Neuronal stem cell (in vitro differentiated cells): ENCODE results near the gene CA5A.
"Not testable (repeated sequence)": the region's sequence is repeated elsewhere in the genome, so short reads cannot be mapped to it uniquely, and the experiment has no call there.

ENCODE experiments used
- DNase-seq: peaks from one replicate; pipeline ENCODE4 v3.0.0-alpha.2; 2013; ENCODE audit warnings: low spot score
- H2AFZ ChIP-seq: one replicate; pipeline ENCODE4 v1.6.1; 2013; ENCODE audit warnings: mild to moderate bottlenecking, low read length, inconsistent platforms
- H2AK5ac ChIP-seq: 2 replicates; pipeline ENCODE4 v1.6.1; 2013; ENCODE audit warnings: low read depth, mild to moderate bottlenecking, inconsistent platforms, low read length, moderate library complexity, mixed read lengths
- H2BK120ac ChIP-seq: 2 replicates; pipeline ENCODE4 v1.6.1; 2013; ENCODE audit warnings: low read depth, mild to moderate bottlenecking, inconsistent platforms, low read length, moderate library complexity, mixed read lengths
- H2BK12ac ChIP-seq: one replicate; pipeline ENCODE4 v1.6.1; 2013; ENCODE audit warnings: low read length, inconsistent platforms
- H2BK15ac ChIP-seq: 2 replicates; pipeline ENCODE4 v1.6.1; 2013; ENCODE audit warnings: mild to moderate bottlenecking, low read length, inconsistent platforms, mixed read lengths
- H2BK5ac ChIP-seq: one replicate; pipeline ENCODE4 v1.6.1; 2013; ENCODE audit warnings: inconsistent platforms, mild to moderate bottlenecking, low read length, moderate library complexity
- H3K14ac ChIP-seq: one replicate; pipeline ENCODE4 v1.6.1; 2013; ENCODE audit warnings: low read length, inconsistent platforms
- H3K18ac ChIP-seq: 2 replicates; pipeline ENCODE4 v1.6.1; 2013; ENCODE audit warnings: low read length, inconsistent platforms
- H3K23ac ChIP-seq: 2 replicates; pipeline ENCODE4 v1.6.1; 2013; ENCODE audit warnings: low read depth, mild to moderate bottlenecking, mixed read lengths, low read length, inconsistent platforms; ENCODE audit not compliant: poor library complexity
- H3K27ac ChIP-seq: replicated peaks from 3 replicates; pipeline ENCODE4 v1.5.1; 2013; ENCODE audit warnings: low read length, inconsistent platforms
- H3K27me3 ChIP-seq, 3 experiments: 2 replicates each; pipeline ENCODE4 v1.6.1; 2013; ENCODE audit warnings: low read length in 3 of 3, mild to moderate bottlenecking in 2 of 3, inconsistent platforms in 1 of 3, low read depth in 1 of 3, mixed read lengths in 1 of 3, moderate library complexity in 1 of 3; ENCODE audit not compliant: control insufficient read depth in 3 of 3, insufficient read depth in 3 of 3
- H3K36me3 ChIP-seq, 2 donors: replicated peaks in 1 of 2; 2 replicates each; pipeline ENCODE4 v1.6.1; 2013; ENCODE audit warnings: low read length in 2 of 2; ENCODE audit not compliant: control insufficient read depth in 2 of 2, insufficient read depth in 2 of 2
- H3K4ac ChIP-seq: 2 replicates; pipeline ENCODE4 v1.6.1; 2013; ENCODE audit warnings: inconsistent platforms, mild to moderate bottlenecking, low read length, moderate library complexity
- H3K4me1 ChIP-seq, 2 donors: 1 replicate in 1 of 2; 2 replicates in 1 of 2; pipeline ENCODE4 v1.6.1; 2013; ENCODE audit warnings: low read length in 2 of 2, low read depth in 1 of 2; ENCODE audit not compliant: control insufficient read depth in 2 of 2, insufficient read depth in 1 of 2
- H3K4me2 ChIP-seq: one replicate; pipeline ENCODE4 v1.6.1; 2013; ENCODE audit warnings: mild to moderate bottlenecking, low read length, inconsistent platforms; ENCODE audit not compliant: insufficient read depth, poor library complexity, severe bottlenecking
- H3K4me3 ChIP-seq, 2 donors: 2 replicates each; pipeline ENCODE4 v1.5.1; 2013; ENCODE audit warnings: low read length in 2 of 2, mild to moderate bottlenecking in 2 of 2, inconsistent platforms in 1 of 2, moderate library complexity in 1 of 2
- H3K79me1 ChIP-seq: one replicate; pipeline ENCODE4 v1.6.1; 2013; ENCODE audit warnings: low read depth, mild to moderate bottlenecking, inconsistent platforms, low read length, moderate library complexity
- H3K9ac ChIP-seq: one replicate; pipeline ENCODE4 v1.6.1; 2013; ENCODE audit warnings: mild to moderate bottlenecking, low read depth, low read length, inconsistent platforms; ENCODE audit not compliant: poor library complexity
- H3K9me3 ChIP-seq, 2 donors: replicated peaks in 1 of 2; 2 replicates each; pipeline versions ENCODE3 to v1.6.1; 2013; ENCODE audit warnings: low read length in 2 of 2, mild to moderate bottlenecking in 2 of 2, inconsistent platforms in 1 of 2, low read depth in 1 of 2, mixed read lengths in 1 of 2, moderate library complexity in 1 of 2; ENCODE audit not compliant: control insufficient read depth in 2 of 2, insufficient read depth in 1 of 2
- H4K8ac ChIP-seq: one replicate; pipeline ENCODE4 v1.6.1; 2013; ENCODE audit warnings: low read depth, mild to moderate bottlenecking, inconsistent platforms, low read length, moderate library complexity
- H4K91ac ChIP-seq: one replicate; pipeline ENCODE4 v1.6.1; 2013; ENCODE audit warnings: low read length, low read depth, mild to moderate bottlenecking, inconsistent platforms; ENCODE audit not compliant: poor library complexity
- WGBS, 2 donors: extraction: QIAGEN DNeasy Blood & Tissue Kit; methylation state at CpG; one replicate each; pipeline ENCODE4 v1.1.7; 2013; ENCODE audit warnings: missing lambda C conversion rate in 2 of 2, mixed read lengths in 1 of 2; ENCODE audit not compliant: insufficient read length in 2 of 2, insufficient replicate concordance in 1 of 2; ENCODE audit errors: extremely low coverage in 2 of 2; 5-methylcytosine and 5-hydroxymethylcytosine counted together

The CA5A gene

GRCh38 chr16:87897521-87898505 lies 38.5 kb downstream of the CA5A start:
- peak overlapping the region; percentile 17 for H3K18ac ChIP-seq
- no peak overlapping the region for H2AK5ac ChIP-seq
- no peak overlapping the region for H3K4me3 ChIP-seq
- no peaks in the 10 kb centered on the region for H3K4me1 ChIP-seq
- H2AFZ ChIP-seq: no peak overlapping the region
- WGBS, 2 donors: no CpG with 5 or more reads among the region's 20 CpGs
- no peak overlapping the region for H4K8ac ChIP-seq
- H4K91ac ChIP-seq: no peak overlapping the region
- no peak overlapping the region for H2BK12ac ChIP-seq
- H3K9ac ChIP-seq: no peak overlapping the region
- peaks cover 0 to 6% (median 0%) of the 10 kb centered on the region in 3 experiments for H3K27me3 ChIP-seq
- H3K14ac ChIP-seq: peak overlapping the region; percentile 21
- H3K4me2 ChIP-seq: no peak overlapping the region
- H3K27ac ChIP-seq: no peak overlapping the region
- no peak overlapping the region for H3K4ac ChIP-seq
- H2BK120ac ChIP-seq: no peak overlapping the region
- no peak overlapping the region for H2BK15ac ChIP-seq
- no peaks in the 10 kb centered on the region for H3K79me1 ChIP-seq
- DNase-seq: no peak
- H3K9me3 ChIP-seq: no peaks in the 10 kb centered on the region
- no peak overlapping the region for H2BK5ac ChIP-seq
- H3K36me3 ChIP-seq: no peaks in the 10 kb centered on the region
- no peak overlapping the region for H3K23ac ChIP-seq

DNA sequence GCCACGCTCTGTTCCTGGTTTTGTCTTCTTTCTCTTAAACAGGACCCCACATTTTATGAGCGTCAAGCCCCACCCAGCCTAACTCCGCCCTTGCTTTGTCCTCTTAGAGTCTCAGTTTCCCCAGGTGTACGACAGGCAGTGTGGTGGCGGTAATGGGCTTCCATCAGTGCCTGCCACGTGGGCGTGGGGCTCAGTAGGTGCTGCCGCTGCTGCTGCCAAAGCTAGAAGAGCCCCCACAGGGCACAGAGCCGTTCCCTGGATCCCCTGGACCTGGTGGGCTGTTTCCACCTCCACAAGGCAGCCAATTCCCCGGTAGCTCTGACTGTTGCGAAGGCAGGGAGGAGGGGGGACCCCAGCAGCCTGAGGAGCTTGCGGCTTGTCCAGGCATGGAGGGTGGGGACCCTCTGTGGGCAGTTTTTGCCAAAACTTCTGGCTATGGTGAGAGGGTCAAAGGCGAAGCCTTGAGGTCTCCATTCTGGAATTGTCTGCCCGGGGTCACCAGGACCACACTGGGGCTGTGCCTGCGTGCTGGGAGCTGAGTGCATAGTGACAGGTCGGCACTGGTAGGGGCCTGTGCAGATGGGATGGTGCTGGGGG lies 39.3 kb downstream of the CA5A start:
- not testable (repeated sequence) for H3K36me3 ChIP-seq, H2BK120ac ChIP-seq, H3K9ac ChIP-seq, H4K91ac ChIP-seq, H3K9me3 ChIP-seq, H3K4me3 ChIP-seq, H2BK15ac ChIP-seq, H3K79me1 ChIP-seq, H2BK5ac ChIP-seq, H3K4me1 ChIP-seq, H3K23ac ChIP-seq, H3K27me3 ChIP-seq, H3K18ac ChIP-seq, H3K4ac ChIP-seq, H4K8ac ChIP-seq, DNase-seq, H3K27ac ChIP-seq, H2AK5ac ChIP-seq, H3K4me2 ChIP-seq, H2AFZ ChIP-seq, H2BK12ac ChIP-seq
- H3K14ac ChIP-seq: peak overlapping the region; percentile 56
- no CpG with 5 or more reads among the region's 16 CpGs for WGBS, 2 donors

DNA sequence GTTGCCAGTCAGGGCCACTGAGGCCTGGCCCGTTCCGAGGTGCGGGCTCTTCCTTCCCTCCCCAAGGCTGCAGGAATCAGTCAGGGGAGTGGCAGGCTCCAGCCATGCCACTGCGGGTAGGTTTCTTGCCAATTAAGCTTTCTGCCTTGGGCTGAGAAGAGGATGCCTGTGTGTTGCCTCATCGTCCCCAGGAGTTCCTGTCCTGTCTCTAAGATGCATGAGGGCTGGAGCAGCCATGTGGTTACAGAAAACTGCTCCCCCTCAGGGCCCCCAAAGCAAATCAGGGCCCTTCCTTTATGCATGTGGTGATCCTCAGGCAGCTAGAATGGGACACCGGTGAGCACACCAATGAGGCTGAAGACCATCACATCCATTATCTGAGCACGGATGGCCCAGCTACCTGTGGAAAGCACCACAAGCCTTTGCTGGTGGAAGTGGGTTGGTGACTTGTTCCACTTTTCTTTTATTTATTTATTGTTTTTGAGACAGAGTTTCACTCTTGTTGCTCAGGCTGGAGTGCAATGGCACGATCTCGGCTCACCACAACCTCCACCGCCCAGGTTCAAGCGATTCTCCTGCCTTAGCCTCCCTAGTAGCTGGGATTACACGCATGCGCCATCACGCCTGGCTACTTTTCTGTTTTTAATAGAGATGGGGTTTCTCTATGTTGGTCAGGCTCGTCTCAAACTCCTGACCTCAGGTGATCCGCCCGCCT lies 40.0 kb downstream of the CA5A start:
- H3K27ac ChIP-seq, H3K9ac ChIP-seq, H2AK5ac ChIP-seq, H4K91ac ChIP-seq, H3K79me1 ChIP-seq, H2BK120ac ChIP-seq, H2AFZ ChIP-seq, H4K8ac ChIP-seq, H3K4me2 ChIP-seq, H3K18ac ChIP-seq, H2BK12ac ChIP-seq, H3K36me3 ChIP-seq, H3K4me1 ChIP-seq, H3K4ac ChIP-seq, H3K14ac ChIP-seq, H2BK5ac ChIP-seq, H3K4me3 ChIP-seq, H2BK15ac ChIP-seq, DNase-seq, H3K27me3 ChIP-seq, H3K23ac ChIP-seq, H3K9me3 ChIP-seq: not testable (repeated sequence)
- WGBS, 2 donors: no CpG with 5 or more reads among the region's 17 CpGs
